K562 (cell line): ENCODE results near the gene DMWD. TPM values are rescaled to one million over a fixed set of nuclear protein-coding genes. Genes with fewer than 3 reads are reported as not detected.

Experiments used
- ATAC-seq: fragments of 200-7000 bp; cut with Tn5 transposase; 3 replicates; pipeline ENCODE4 v1.9.1; 2020; ENCODE audit warnings: moderate library complexity
- BruUV-seq: library from RNA; stranded (reverse); fragments of 400-500 nt; replicated peaks from 2 replicates; lab custom pipeline; 2021; lab: Mats Ljungman, UMichigan
- CTCF ChIA-PET: fragments of 300-600 bp; formaldehyde crosslinking; extraction: SDS; loops from one replicate; lab custom pipeline; 2021; ENCODE audit warnings: low intra/inter-chr PET ratio; lab: Yijun Ruan, JAX
- POLR2A ChIA-PET: fragments of 300-600, 350-650 bp; sonication (Branson Sonifier 250); formaldehyde crosslinking; extraction: SDS; loops from one replicate; lab custom pipeline; 2021; ENCODE audit warnings: antibody characterized with exemption, inconsistent platforms; lab: Yijun Ruan, JAX
- DNase-seq, 4 experiments: peaks; one replicate each; pipeline versions ENCODE4 v3.0.0 to v3.0.0-alpha.2; 2011 to 2018; ENCODE audit warnings: low spot score in 3 of 4, mixed read lengths in 3 of 4; ENCODE audit errors: extremely low read depth in 1 of 4
- FAIRE-seq: peaks from 2 replicates; lab custom pipeline; 2011; peaks lifted over from hg19 to GRCh38; lab: Jason Lieb, UNC
- H2AFZ ChIP-seq: 2 replicates; pipeline ENCODE4 v1.6.0; 2011; ENCODE audit warnings: low read depth, low read length, control low read depth, inconsistent platforms
- H3K27ac ChIP-seq: fragments of 200-600 bp; 3 replicates; pipeline ENCODE4 v1.8.0; 2011; ENCODE audit warnings: low read depth, mild to moderate bottlenecking, control low read depth, inconsistent platforms, low read length, moderate library complexity, mixed read lengths; ENCODE audit errors: extremely low read depth
- H3K27me3 ChIP-seq, 2 experiments: fragments of 300-600 bp in 1 of 2; 2 replicates in 1 of 2; 3 replicates in 1 of 2; pipeline versions ENCODE4 v1.6.0 to v1.8.0; 2011; ENCODE audit warnings: inconsistent platforms in 2 of 2, low read length in 2 of 2, mild to moderate bottlenecking in 1 of 2, mixed read lengths in 1 of 2, moderate library complexity in 1 of 2; ENCODE audit not compliant: control insufficient read depth in 2 of 2, insufficient read depth in 2 of 2
- H3K36me3 ChIP-seq: fragments of 300-600 bp; 3 replicates; pipeline ENCODE4 v1.8.0; 2011; ENCODE audit warnings: mild to moderate bottlenecking, low read length, inconsistent platforms; ENCODE audit not compliant: control insufficient read depth, insufficient read depth
- H3K4me1 ChIP-seq, 2 experiments: fragments of 200-600 bp in 1 of 2; replicated peaks in 1 of 2; 2 replicates in 1 of 2; 3 replicates in 1 of 2; pipeline versions ENCODE4 v1.5.1 to v1.8.0; 2011; ENCODE audit warnings: inconsistent platforms in 2 of 2, low read length in 2 of 2, mild to moderate bottlenecking in 1 of 2, mixed read lengths in 1 of 2, moderate library complexity in 1 of 2; ENCODE audit not compliant: control insufficient read depth in 2 of 2, insufficient read depth in 2 of 2
- H3K4me2 ChIP-seq: 2 replicates; pipeline ENCODE4 v1.6.1; 2011; ENCODE audit warnings: low read length, control low read depth, inconsistent platforms, mixed read lengths; ENCODE audit not compliant: insufficient read depth
- H3K4me3 ChIP-seq: fragments of 200-600 bp; sonication (generic), shearing (Covaris generic); 2 replicates; pipeline ENCODE4 v1.5.1; 2016; ENCODE audit warnings: control low read depth, inconsistent platforms
- H3K79me2 ChIP-seq: fragments of 200-600 bp; 3 replicates; pipeline ENCODE4 v1.8.0; 2011; ENCODE audit warnings: low read length, inconsistent platforms; ENCODE audit not compliant: control insufficient read depth, insufficient read depth
- H3K9ac ChIP-seq, 2 experiments: 2 replicates each; pipeline versions ENCODE4 v1.6.0 to v1.6.1; 2011; ENCODE audit warnings: low read depth in 2 of 2, low read length in 2 of 2, control low read depth in 1 of 2, inconsistent platforms in 1 of 2, mild to moderate bottlenecking in 1 of 2, mixed read lengths in 1 of 2; ENCODE audit not compliant: insufficient read depth in 1 of 2
- H3K9me1 ChIP-seq: one replicate; pipeline ENCODE4 v1.6.0; 2011; ENCODE audit warnings: inconsistent platforms, mild to moderate bottlenecking, low read length, moderate library complexity; ENCODE audit not compliant: control insufficient read depth, insufficient read depth
- H3K9me3 ChIP-seq: replicated peaks from 2 replicates; pipeline ENCODE4 v1.5.1; 2011; ENCODE audit warnings: low read depth, low read length, inconsistent platforms; ENCODE audit not compliant: control insufficient read depth, insufficient read depth
- H4K20me1 ChIP-seq: replicated peaks from 2 replicates; pipeline ENCODE4 v1.6.1; 2011; ENCODE audit warnings: low read length, inconsistent platforms, mixed read lengths; ENCODE audit not compliant: control insufficient read depth, insufficient read depth
- CHD2 ChIP-seq: IDR thresholded peaks from 2 replicates; pipeline ENCODE4 v1.6.1; 2011; ENCODE audit warnings: low read depth, low read length
- CHD4 ChIP-seq: fragments of 200-600 bp; sonication (generic); IDR thresholded peaks from 3 replicates; pipeline ENCODE4 v1.6.1; 2012; ENCODE audit warnings: low read depth, mild to moderate bottlenecking, mixed read lengths, low read length, inconsistent platforms; ENCODE audit not compliant: insufficient read depth, insufficient replicate concordance, poor library complexity, severe bottlenecking
- EHMT2 ChIP-seq: fragments of 450-650 bp; IDR thresholded peaks from 2 replicates; pipeline ENCODE4 v1.6.1; 2018; ENCODE audit warnings: antibody characterized with exemption
- FOXJ2 ChIP-seq: fragments of 200-800 bp; sonication (Bioruptor generic); IDR thresholded peaks from 2 replicates; pipeline ENCODE4 v1.6.1; 2016; ENCODE audit warnings: missing genetic modification characterization, missing compliant biosample characterization
- GABPB1 ChIP-seq: sonication (generic); formaldehyde crosslinking; IDR thresholded peaks from 2 replicates; pipeline ENCODE4 v1.8.0; 2022; ENCODE audit warnings: mild to moderate bottlenecking, missing genetic modification reagents
- MBD2 ChIP-seq: sonication (generic); IDR thresholded peaks from 2 replicates; pipeline ENCODE4 v1.6.1; 2016; ENCODE audit warnings: low read depth, borderline replicate concordance
- NR3C1 ChIP-seq: sonication (generic); formaldehyde crosslinking; IDR thresholded peaks from 2 replicates; pipeline ENCODE4 v1.8.1; 2022; ENCODE audit warnings: missing genetic modification reagents
- PYGO2 ChIP-seq: fragments of 450-650 bp; IDR thresholded peaks from 2 replicates; pipeline ENCODE4 v1.6.1; 2016; ENCODE audit warnings: mild to moderate bottlenecking, missing genetic modification characterization, moderate library complexity, missing compliant biosample characterization
- RFX5 ChIP-seq: IDR thresholded peaks from 2 replicates; pipeline ENCODE4 v1.6.1; 2011; ENCODE audit warnings: low read depth, mild to moderate bottlenecking, improper control_type of control experiment, low read length
- SFPQ ChIP-seq: fragments of 200-400 bp; formaldehyde crosslinking; IDR thresholded peaks from 2 replicates; pipeline ENCODE4 v1.6.1; 2017; ENCODE audit warnings: mild to moderate bottlenecking, low read depth, low read length, moderate library complexity
- STAT5B ChIP-seq: fragments of 250-450 bp; sonication (Bioruptor Pico); IDR thresholded peaks from 2 replicates; pipeline ENCODE4 v1.8.0; 2021; ENCODE audit warnings: mild to moderate bottlenecking, inconsistent platforms
- TSC22D4 ChIP-seq: fragments of 450-650 bp; IDR thresholded peaks from 2 replicates; pipeline ENCODE4 v1.6.1; 2016; ENCODE audit warnings: missing genetic modification characterization, missing biosample characterization, control low read depth
- ZBED1 ChIP-seq: IDR thresholded peaks from 2 replicates; pipeline ENCODE4 v1.6.1; 2014
- WGBS: fragments of 100-300 bp; shearing (Covaris generic); methylation state at CpG from one replicate; pipeline ENCODE4 v1.1.6; 2016; ENCODE audit warnings: low coverage, mixed read lengths; ENCODE audit not compliant: insufficient coverage; ENCODE audit errors: missing lambda C conversion rate; 5-methylcytosine and 5-hydroxymethylcytosine counted together
- in situ Hi-C: fragments of 300-500 bp; cut with MboI; formaldehyde crosslinking; loops from 4 replicates; pipeline ENCODE4 v1.15.0; 2018; ENCODE audit warnings: inconsistent platforms, mixed read lengths
- intact Hi-C: fragments of 100-400 bp; cut with micrococcal nuclease; formaldehyde crosslinking; loops from 2 replicates; pipeline ENCODE4 v1.14.2; 2022
- polyA plus RNA-seq, 8 experiments: library from polyadenylated mRNA; depleted of rRNA in 4 of 8; stranded (reverse) in 5 of 8; unstranded in 3 of 8; fragments of >200 nt; fragmentation: Nextera tagmentation in 2 of 8; fragmentation: Illumina TruSeq in 1 of 8; extraction: Ambion mirVana in 2 of 8; extraction: Trizol in 1 of 8; gene quantifications; 2 replicates each; pipeline versions ENCODE4 v1.2.1 to v1.2.3, GENCODE V29; 2011 to 2014; ENCODE audit warnings: inconsistent platforms in 1 of 8, missing spikeins in 1 of 8
- total RNA-seq, 7 experiments: library from RNA; depleted of rRNA in 6 of 7; stranded (reverse); fragments of >200 nt in 6 of 7; fragmentation: Illumina TruSeq in 2 of 7; extraction: Trizol in 2 of 7; gene quantifications; 2 replicates each; pipeline versions ENCODE4 v1.2.1 to v1.2.3, GENCODE V29; 2011 to 2021; ENCODE audit warnings: low replicate concordance in 1 of 7
- TF ChIP-seq, protein P1 (sequence below): sonication (generic); formaldehyde crosslinking; IDR thresholded peaks from 2 replicates; pipeline ENCODE4 v1.8.1; 2023; ENCODE audit warnings: mild to moderate bottlenecking, missing genetic modification reagents
- TF ChIP-seq, protein P2 (sequence below): fragments of 450-650 bp; IDR thresholded peaks from 2 replicates; pipeline ENCODE4 v1.6.1; 2017; ENCODE audit warnings: mild to moderate bottlenecking, moderate library complexity

DMWD gene
- total and polyA plus RNA-seq, 9 of the 15 experiments (the other 6 are each of a cell fraction or from before 2014, with no cell fraction given): 4.7 to 54.6 (median 19.0) TPM

GRCh38 chr19:45822716-45823115 is 30.1 kb upstream of the DMWD start:
- H3K9ac ChIP-seq: peak overlapping the region in 1 of 2 experiments; percentile 32; a peak in 2 of 4 replicates
- peaks cover 0 to 20% of the 10 kb centered on the region in 2 experiments; a peak in 3 of 5 replicates for H3K4me1 ChIP-seq
- FAIRE-seq: no peak
- ChIA-PET CTCF (no interaction called here), POLR2A (interaction anchor here (0.6 to 1.3 kb wide), 4 partner anchors 12 to 39 kb away, joined by 3 to 4 read pairs (median 4); no protein-coding TSS in a partner anchor)
- in situ Hi-C loops (no loop called here), intact Hi-C loops (no loop called here)
- no peak overlapping the region for H3K4me3 ChIP-seq
- H3K36me3 ChIP-seq: peaks cover 80% of the 10 kb centered on the region; the same call in 2 of the 3 replicates
- DNase-seq: no peak
- peaks cover 13% of the 10 kb centered on the region; the same call in 1 of the 2 replicates for H4K20me1 ChIP-seq
- no peaks in the 10 kb centered on the region for H3K9me3 ChIP-seq
- no peak overlapping the region for H3K27ac ChIP-seq
- H2AFZ ChIP-seq: no peak overlapping the region
- no peaks in the 10 kb centered on the region for H3K27me3 ChIP-seq
- WGBS: 85% methylated on average over 4 of the region's 5 CpGs
- H3K79me2 ChIP-seq: no peaks in the 10 kb centered on the region
- peaks cover 5% of the 10 kb centered on the region for H3K9me1 ChIP-seq
- no peak overlapping the region for H3K4me2 ChIP-seq
- BruUV-seq: no TSS peak
- no peak for ATAC-seq
- TF ChIP-seq PYGO2 (tag): no peak
- TF ChIP-seq RFX5: no peak
- no peak for TF ChIP-seq NR3C1 (CRISPR knock-in tag)
- TF ChIP-seq MBD2: no peak
- no peak for TF ChIP-seq EHMT2
- TF ChIP-seq, protein P1, sequence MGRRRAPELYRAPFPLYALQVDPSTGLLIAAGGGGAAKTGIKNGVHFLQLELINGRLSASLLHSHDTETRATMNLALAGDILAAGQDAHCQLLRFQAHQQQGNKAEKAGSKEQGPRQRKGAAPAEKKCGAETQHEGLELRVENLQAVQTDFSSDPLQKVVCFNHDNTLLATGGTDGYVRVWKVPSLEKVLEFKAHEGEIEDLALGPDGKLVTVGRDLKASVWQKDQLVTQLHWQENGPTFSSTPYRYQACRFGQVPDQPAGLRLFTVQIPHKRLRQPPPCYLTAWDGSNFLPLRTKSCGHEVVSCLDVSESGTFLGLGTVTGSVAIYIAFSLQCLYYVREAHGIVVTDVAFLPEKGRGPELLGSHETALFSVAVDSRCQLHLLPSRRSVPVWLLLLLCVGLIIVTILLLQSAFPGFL: no peak
- no peak for TF ChIP-seq ZBED1
- TF ChIP-seq CHD4: no peak
- no peak for TF ChIP-seq FOXJ2
- no peak for TF ChIP-seq SFPQ
- no peak for TF ChIP-seq GABPB1 (CRISPR knock-in tag)
- TF ChIP-seq CHD2: no peak
- TF ChIP-seq TSC22D4: no peak
- TF ChIP-seq STAT5B: no peak
- TF ChIP-seq, protein P2, sequence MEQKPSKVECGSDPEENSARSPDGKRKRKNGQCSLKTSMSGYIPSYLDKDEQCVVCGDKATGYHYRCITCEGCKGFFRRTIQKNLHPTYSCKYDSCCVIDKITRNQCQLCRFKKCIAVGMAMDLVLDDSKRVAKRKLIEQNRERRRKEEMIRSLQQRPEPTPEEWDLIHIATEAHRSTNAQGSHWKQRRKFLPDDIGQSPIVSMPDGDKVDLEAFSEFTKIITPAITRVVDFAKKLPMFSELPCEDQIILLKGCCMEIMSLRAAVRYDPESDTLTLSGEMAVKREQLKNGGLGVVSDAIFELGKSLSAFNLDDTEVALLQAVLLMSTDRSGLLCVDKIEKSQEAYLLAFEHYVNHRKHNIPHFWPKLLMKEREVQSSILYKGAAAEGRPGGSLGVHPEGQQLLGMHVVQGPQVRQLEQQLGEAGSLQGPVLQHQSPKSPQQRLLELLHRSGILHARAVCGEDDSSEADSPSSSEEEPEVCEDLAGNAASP: no peak
